NCI-H128 (cell line): ENCODE measurements around the gene ZNF593.

ENCODE experiments used
- DNase-seq: peaks from one replicate; lab custom pipeline; 2025; ENCODE audit not compliant: unreplicated experiment; lab: John Stamatoyannopoulos, UW

ZNF593 gene

GRCh38 chr1:26200413-26200812 is 30.7 kb downstream of the ZNF593 start:
- DNase-seq = no peak

DNA sequence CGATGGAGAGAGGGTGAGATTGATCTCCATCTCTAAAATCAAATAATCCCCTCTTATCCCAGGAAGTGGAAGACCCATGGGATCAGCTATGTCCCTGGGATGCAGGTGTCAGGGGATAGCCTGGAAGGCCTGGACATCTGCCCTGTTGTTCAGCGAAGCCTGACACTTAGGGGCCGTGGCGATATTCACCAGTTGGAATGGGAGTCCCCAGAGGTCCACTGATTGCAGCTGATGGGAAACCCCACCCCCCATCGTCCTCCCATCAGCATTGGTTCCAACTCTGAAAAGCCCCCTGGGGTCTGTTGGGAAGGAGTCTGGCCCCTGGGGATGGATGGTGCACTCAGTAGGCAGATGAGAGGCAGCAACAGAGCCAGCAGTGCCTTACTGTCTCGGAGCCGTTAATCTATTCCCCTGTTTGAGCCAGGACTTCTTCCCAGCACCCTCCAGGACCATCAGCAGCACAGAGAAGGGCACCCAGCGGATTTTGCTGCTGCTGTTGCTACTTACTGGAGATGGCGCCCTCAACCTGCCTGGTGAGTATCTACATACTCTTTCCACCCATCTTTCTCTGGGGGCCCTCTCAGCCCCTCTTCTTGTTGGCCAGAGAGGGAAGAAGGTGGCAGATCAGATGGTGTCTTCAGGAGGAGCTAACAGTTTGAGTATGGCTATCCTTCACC is 34.1 kb downstream of the ZNF593 start:
- no peak for DNase-seq

DNA sequence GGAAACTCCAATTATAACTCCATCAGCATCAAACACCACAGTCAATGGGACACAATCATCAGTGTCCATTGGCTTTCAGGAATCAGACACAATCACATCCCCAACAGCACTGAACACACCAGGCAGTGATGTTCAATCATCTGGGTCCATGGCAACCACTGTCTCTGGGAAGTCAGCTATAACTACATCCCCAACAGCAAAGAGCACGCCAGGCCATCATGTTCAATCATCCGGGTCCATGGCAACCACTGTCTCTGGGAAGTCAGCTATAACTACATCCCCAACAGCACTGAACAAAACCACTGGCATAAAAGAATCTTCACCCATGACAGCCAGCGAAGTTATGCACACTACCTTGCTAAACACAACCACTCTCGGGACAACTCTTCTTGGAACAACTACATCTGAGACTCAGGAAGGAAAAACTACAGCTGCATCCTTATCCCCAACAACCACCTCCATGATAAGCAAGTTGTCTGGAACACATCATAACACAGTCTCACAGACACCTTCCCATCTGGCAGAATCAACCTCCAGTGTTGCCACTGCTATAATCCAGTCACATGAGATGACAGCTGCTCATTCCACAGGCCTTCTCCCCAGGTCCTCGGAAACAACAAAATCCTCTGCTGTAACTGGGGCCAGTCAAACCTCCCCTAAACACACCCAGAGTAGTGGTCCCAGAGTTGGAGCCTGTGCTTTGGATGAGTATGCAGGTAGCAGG is 40.6 kb downstream of the ZNF593 start:
- DNase-seq = no peak

DNA sequence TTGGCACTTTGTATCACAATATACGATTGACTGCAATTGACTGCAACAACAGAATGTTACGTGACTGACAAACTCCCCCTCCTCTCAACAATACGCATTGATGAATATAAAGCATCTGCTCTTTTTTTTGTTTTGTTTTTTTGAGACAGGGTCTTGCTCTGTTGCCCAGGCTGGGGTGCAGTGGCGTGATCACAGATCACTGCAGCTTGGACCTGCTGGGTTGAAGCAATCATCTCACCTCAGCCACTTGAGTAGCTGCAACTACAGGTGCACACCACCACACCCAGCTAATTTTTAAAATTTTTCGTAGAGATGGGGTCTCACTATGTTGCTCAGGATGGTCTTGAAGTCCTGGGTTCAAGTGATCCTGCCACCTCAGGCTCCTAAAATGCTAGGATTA is 43.0 kb downstream of the ZNF593 start:
- no peak for DNase-seq

DNA sequence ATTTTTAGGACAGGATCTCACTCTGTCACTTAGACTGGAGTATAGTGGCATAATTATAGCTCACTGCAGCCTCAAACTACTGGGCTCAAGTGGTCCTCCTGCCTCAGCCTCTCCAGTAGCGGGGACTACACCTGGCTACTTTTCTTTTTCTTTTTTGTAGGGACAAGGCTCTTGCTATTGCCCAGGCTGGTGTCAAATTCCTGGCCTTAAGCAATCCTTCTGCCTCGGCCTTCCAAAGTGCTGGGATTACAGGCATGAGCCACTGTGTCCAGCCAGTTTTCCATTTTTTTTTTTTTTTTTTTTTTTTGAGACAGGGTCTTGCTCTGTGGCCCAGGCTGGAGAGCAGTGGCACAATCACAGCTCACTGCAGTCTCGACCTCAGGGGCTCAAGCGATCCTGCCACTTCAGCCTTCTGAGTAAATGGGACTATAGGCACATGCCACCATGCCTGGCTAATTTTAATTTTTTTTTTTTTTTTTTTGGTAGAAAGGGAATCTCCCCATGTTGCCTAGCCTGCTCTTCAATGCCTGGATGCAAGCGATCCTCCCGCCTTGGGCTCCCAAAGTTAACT is 43.7 kb downstream of the ZNF593 start:
- no peak for DNase-seq

DNA sequence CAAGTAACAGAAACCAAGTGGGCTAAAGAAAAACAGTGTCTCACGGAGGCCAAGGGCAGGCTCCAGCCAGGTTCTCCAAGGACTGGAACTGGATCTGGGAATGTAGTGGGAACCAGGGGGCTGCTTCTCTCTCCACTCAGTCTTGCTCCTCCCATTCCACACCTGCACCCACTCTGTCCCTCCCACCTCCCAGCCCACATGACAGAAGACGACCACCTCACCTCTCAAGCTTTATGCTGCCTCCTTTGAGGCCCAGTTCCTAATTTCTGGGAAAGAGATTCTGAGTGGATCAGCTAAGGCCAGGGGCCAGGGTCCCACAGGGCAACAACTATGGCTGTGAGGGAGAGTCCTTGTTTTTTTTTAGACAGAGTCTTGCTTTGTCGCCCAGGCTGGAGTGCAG is 45.5 kb downstream of the ZNF593 start:
- no peak for DNase-seq

GRCh38 chr1:26218906-26219494 is 49.3 kb downstream of the ZNF593 start:
- DNase-seq = no peak
